ENCODE data around the gene PDE4D. TPM values are rescaled to one million over a fixed set of nuclear protein-coding genes. Genes with fewer than 3 reads are reported as not detected.

PDE4D gene
- total RNA-seq, 1 donor from 2014 or later, result 81.0 TPM

GRCh38 chr5:59274106-59274636 lies 619.4 kb downstream of the PDE4D start:
- intact Hi-C loops (cut with micrococcal nuclease), result no loop called here

- intact Hi-C loops (cut with micrococcal nuclease), result no loop called here
Measured at GRCh38 chr5:59272809-59273427, 620.6 kb downstream of the PDE4D start.

- intact Hi-C loops (cut with micrococcal nuclease), result no loop called here
Measured at GRCh38 chr5:59268756-59269415, 624.6 kb downstream of the PDE4D start.

- intact Hi-C loops (cut with micrococcal nuclease), result no loop called here
Measured at GRCh38 chr5:59267033-59267432, 626.5 kb downstream of the PDE4D start.

GRCh38 chr5:59266410-59266809 lies 627.1 kb downstream of the PDE4D start:
- intact Hi-C loops (cut with micrococcal nuclease), result no loop called here

- intact Hi-C loops (cut with micrococcal nuclease), result no loop called here
Measured at GRCh38 chr5:59264639-59265245, 628.8 kb downstream of the PDE4D start.

- intact Hi-C loops (cut with micrococcal nuclease), result no loop called here
Measured at GRCh38 chr5:59264013-59264412, 629.5 kb downstream of the PDE4D start.

- intact Hi-C loops (cut with micrococcal nuclease), result no loop called here
Measured at GRCh38 chr5:59261969-59262368, 631.6 kb downstream of the PDE4D start.

- intact Hi-C loops (cut with micrococcal nuclease), result no loop called here
Measured at GRCh38 chr5:59260973-59261372, 632.6 kb downstream of the PDE4D start.

- intact Hi-C loops (cut with micrococcal nuclease), result no loop called here
Measured at GRCh38 chr5:59260200-59260599, 633.3 kb downstream of the PDE4D start.

- intact Hi-C loops (cut with micrococcal nuclease), result no loop called here
Measured at GRCh38 chr5:59259237-59259636, 634.3 kb downstream of the PDE4D start.

GRCh38 chr5:59257488-59258400 lies 635.8 kb downstream of the PDE4D start:
- intact Hi-C loops (cut with micrococcal nuclease), result no loop called here

GRCh38 chr5:59256331-59256730 lies 637.2 kb downstream of the PDE4D start:
- intact Hi-C loops (cut with micrococcal nuclease), result no loop called here

- intact Hi-C loops (cut with micrococcal nuclease), result no loop called here
Measured at GRCh38 chr5:59254055-59254687, 639.4 kb downstream of the PDE4D start.

GRCh38 chr5:59253625-59254024 lies 639.9 kb downstream of the PDE4D start:
- intact Hi-C loops (cut with micrococcal nuclease), result no loop called here

GRCh38 chr5:59251627-59252026 lies 641.9 kb downstream of the PDE4D start:
- intact Hi-C loops (cut with micrococcal nuclease), result no loop called here

GRCh38 chr5:59249726-59250125 lies 643.8 kb downstream of the PDE4D start:
- intact Hi-C loops (cut with micrococcal nuclease), result no loop called here

GRCh38 chr5:59249160-59249559 lies 644.4 kb downstream of the PDE4D start:
- intact Hi-C loops (cut with micrococcal nuclease), result no loop called here

- intact Hi-C loops (cut with micrococcal nuclease), result no loop called here
Measured at GRCh38 chr5:59246882-59247281, 646.6 kb downstream of the PDE4D start.

- intact Hi-C loops (cut with micrococcal nuclease), result no loop called here
Measured at GRCh38 chr5:59246145-59246869, 647.2 kb downstream of the PDE4D start.
